T-helper 17 cell (primary cell): Measurements from ENCODE around the gene S100Z. TPM values are rescaled to one million over a fixed set of nuclear protein-coding genes. Genes with fewer than 3 reads are reported as not detected.
"Not testable (repeated sequence)": the region's sequence is repeated elsewhere in the genome, so short reads cannot be mapped to it uniquely, and the experiment has no call there.

Experiments used
- ATAC-seq: fragments of 150-1000 bp; cut with Tn5 transposase; 2 replicates; pipeline ENCODE4 v1.10.0; 2021; ENCODE audit warnings: mild to moderate bottlenecking, moderate library complexity
- DNase-seq, 3 donors: peaks; one replicate each; pipeline versions ENCODE4 v3.0.0 to v3.0.0-alpha.2; 2020 to 2021
- H3K9me3 ChIP-seq: one replicate; pipeline ENCODE4 v1.7.0; 2013; ENCODE audit warnings: low read length, mild to moderate bottlenecking; ENCODE audit not compliant: control insufficient read depth, poor library complexity, severe bottlenecking
- H3K27ac Mint-ChIP-seq: one replicate; pipeline ENCODE4 v1.8.0; 2022; ENCODE audit warnings: mild to moderate bottlenecking, moderate library complexity, mixed read lengths
- H3K27me3 Mint-ChIP-seq: one replicate; pipeline ENCODE4 v1.8.0; 2022; ENCODE audit warnings: mixed read lengths
- H3K36me3 Mint-ChIP-seq: one replicate; pipeline ENCODE4 v1.8.0; 2022; ENCODE audit warnings: low read depth, mixed read lengths
- H3K4me1 Mint-ChIP-seq: one replicate; pipeline ENCODE4 v1.8.0; 2022; ENCODE audit warnings: mild to moderate bottlenecking, mixed read lengths
- H3K4me3 Mint-ChIP-seq: one replicate; pipeline ENCODE4 v1.8.0; 2022; ENCODE audit warnings: mild to moderate bottlenecking, moderate library complexity, mixed read lengths
- total RNA-seq, 4 donors: library from RNA in 2 of 4; stranded (reverse) in 2 of 4; gene quantifications; one replicate each; pipeline ENCODE4 v1.2.3 and lab custom pipeline; 2022 to 2026

Gene S100Z
- total RNA-seq (1 to 10 TPM; 1.2 to 1.5 TPM), total RNA-seq (lab: John Stamatoyannopoulos, UW) (1.1 to 2.1 reads per million in 2 donors)

GRCh38 chr5:76849419-76850291 lies at the start of gene S100Z:
TSS of gene S100Z (plus strand) at chr5:76850014. CDS start at chr5:76875360, 25,346 bp downstream.
- H3K4me3 Mint-ChIP-seq = peak within 1 kb of the TSS; percentile 76
- peak within 1 kb of the TSS; percentile 93 for H3K27ac Mint-ChIP-seq
- H3K4me1 Mint-ChIP-seq = peaks cover 21% of the 10 kb centered on the region

GRCh38 chr5:76800579-76800978 lies 49.2 kb upstream of the S100Z start:
- H3K4me3 Mint-ChIP-seq = no peak overlapping the region
- no peak overlapping the region for H3K27ac Mint-ChIP-seq
- H3K27me3 Mint-ChIP-seq = peaks cover 7% of the 10 kb centered on the region
- H3K4me1 Mint-ChIP-seq = no peaks in the 10 kb centered on the region
- no peaks in the 10 kb centered on the region for H3K9me3 ChIP-seq
- ATAC-seq (no peak), DNase-seq (no peak)
- peaks cover 7% of the 10 kb centered on the region for H3K36me3 Mint-ChIP-seq

More at GRCh38 chr5:76849419-76850291, at the start of gene S100Z:
- no peaks in the 10 kb centered on the region for H3K9me3 ChIP-seq
- ATAC-seq (peak; percentile 87), DNase-seq (no peak)
- Mint-ChIP-seq H3K36me3 (no peaks in the 10 kb centered on the region), H3K27me3 (no peaks in the 10 kb centered on the region)

GRCh38 chr5:76801159-76801802 lies 48.5 kb upstream of the S100Z start:
- Mint-ChIP-seq H3K36me3 (peaks cover 7% of the 10 kb centered on the region), H3K4me3 (no peak overlapping the region), H3K4me1 (no peaks in the 10 kb centered on the region), H3K27ac (no peak overlapping the region), H3K27me3 (peaks cover 7% of the 10 kb centered on the region)
- H3K9me3 ChIP-seq = no peaks in the 10 kb centered on the region
- no peak for ATAC-seq
- DNase-seq = no peak

DNA sequence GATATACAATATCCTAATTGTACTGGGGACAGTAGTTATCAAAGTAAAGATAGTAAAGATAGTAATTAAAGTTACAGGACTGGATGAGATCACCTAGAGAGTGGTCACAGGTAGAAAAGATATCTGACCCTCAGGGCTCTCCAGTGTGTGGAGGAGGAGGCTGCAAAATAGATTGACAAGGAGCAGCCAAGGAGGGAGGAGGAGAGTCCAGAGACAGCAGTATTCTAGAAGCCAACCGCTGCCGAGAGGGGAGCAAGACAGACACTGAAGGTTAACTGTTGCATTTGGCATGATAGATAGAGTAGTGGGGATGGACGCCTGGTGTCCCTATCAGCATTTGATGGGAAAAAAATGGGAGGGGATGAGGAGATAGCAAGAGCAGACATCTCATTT lies 48.0 kb upstream of the S100Z start:
- peaks cover 7% of the 10 kb centered on the region for H3K36me3 Mint-ChIP-seq
- H3K4me3 Mint-ChIP-seq = no peak overlapping the region
- no peak overlapping the region for H3K27ac Mint-ChIP-seq

DNA sequence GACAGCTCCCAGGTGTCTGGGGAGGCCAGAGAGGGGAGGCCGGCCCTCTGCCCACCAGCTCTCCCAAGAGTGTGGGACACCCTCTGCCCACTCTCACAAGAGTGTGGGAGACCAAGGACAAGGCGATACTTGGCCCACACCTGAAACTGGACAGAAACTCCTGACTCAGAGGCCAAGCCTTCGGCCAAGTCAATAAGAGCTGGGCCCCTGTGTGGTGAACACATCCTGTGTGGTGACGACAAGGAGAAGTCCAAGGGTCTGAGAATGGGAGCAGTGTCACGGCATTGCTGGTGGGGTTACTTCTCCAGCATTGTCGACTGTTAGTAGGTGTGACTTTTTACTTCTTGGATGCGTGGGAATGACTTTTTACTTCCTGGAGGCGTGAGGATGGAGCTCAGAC lies 45.5 kb upstream of the S100Z start:
- Mint-ChIP-seq H3K4me3 (no peak overlapping the region), H3K36me3 (peaks cover 9% of the 10 kb centered on the region), H3K27me3 (peaks cover 7% of the 10 kb centered on the region), H3K4me1 (peaks cover 3% of the 10 kb centered on the region), H3K27ac (no peak overlapping the region)
- ATAC-seq (no peak), DNase-seq (no peak)
- no peaks in the 10 kb centered on the region for H3K9me3 ChIP-seq

More for the DNA sequence above, 48.0 kb upstream of the S100Z start:
- ATAC-seq (no peak), DNase-seq (no peak)
- Mint-ChIP-seq H3K27me3 (peaks cover 7% of the 10 kb centered on the region), H3K4me1 (no peaks in the 10 kb centered on the region)
- H3K9me3 ChIP-seq = no peaks in the 10 kb centered on the region

DNA sequence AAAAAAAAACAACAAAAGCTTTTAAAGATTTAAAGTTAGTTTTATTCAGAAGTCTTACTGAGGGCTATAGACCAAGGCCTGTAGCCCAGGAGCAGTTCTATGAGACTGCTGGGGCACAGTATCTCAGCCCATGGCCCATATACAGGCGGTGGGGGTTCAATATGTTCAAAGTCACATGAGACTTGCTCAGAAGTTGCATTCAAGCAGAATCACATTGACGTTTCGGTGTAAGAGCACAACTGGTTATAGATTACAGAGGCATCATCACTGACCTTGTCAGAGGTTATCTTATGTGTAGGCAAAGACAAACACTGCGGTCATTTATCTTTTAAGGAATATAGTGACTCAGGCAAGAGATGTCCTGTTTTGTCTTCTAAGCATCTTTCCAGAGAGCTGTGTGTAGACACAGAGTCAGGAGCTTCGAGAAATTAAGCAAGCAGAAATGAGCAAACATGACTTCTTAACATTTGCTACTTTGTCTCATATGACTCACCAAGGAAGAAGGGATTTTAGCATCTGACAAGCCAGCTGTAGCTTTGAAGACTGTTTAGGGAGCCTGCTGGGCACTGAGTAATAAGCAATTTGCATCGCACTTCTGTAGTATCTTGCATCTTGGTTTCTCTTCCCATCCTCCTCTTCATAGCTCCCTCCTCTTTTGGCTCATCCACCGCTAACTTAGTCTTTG lies 43.9 kb upstream of the S100Z start:
- no peaks in the 10 kb centered on the region for H3K9me3 ChIP-seq
- ATAC-seq = no peak
- Mint-ChIP-seq H3K27me3 (peaks cover 7% of the 10 kb centered on the region), H3K4me3 (no peak overlapping the region), H3K36me3 (peaks cover 5% of the 10 kb centered on the region), H3K27ac (no peak overlapping the region), H3K4me1 (peaks cover 3% of the 10 kb centered on the region)
- DNase-seq = no peak

GRCh38 chr5:76807296-76807695 lies 42.5 kb upstream of the S100Z start:
- peaks cover 5% of the 10 kb centered on the region for H3K36me3 Mint-ChIP-seq
- H3K9me3 ChIP-seq = no peaks in the 10 kb centered on the region
- DNase-seq (no peak), ATAC-seq (no peak)
- no peak overlapping the region for H3K27ac Mint-ChIP-seq
- H3K4me1 Mint-ChIP-seq = peaks cover 3% of the 10 kb centered on the region
- peaks cover under 1% of the 10 kb centered on the region for H3K27me3 Mint-ChIP-seq
- no peak overlapping the region for H3K4me3 Mint-ChIP-seq

DNA sequence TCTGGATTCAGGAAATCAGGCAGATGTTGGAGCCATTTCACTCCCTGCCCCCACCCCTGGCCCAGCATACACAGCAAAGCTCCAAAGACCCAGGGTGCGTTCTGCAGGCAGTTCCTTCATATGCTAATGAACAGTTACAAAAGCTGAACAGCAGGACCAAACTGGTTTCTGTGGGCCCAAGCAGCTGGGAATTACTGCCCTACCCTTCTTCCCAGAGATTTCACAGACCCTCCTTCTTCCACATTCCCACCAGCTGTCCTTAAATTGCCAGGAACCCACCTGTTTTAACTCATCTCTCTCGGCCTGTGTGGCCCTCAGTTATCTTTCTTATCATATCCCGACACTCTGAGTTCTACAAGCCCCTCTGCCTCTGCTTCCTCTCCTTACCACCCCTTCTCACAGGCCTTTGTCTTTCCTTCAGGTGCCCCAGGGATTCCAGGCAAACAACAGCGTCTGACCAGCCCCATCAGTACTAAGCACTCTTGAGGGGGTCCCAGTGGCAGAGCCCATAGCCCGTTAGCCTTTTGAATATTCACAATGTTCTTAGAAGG lies 41.6 kb upstream of the S100Z start:
- peaks cover 2% of the 10 kb centered on the region for H3K36me3 Mint-ChIP-seq
- H3K4me3 Mint-ChIP-seq = no peak overlapping the region
- no peaks in the 10 kb centered on the region for H3K27me3 Mint-ChIP-seq
- H3K27ac Mint-ChIP-seq = no peak overlapping the region
- no peak for DNase-seq
- no peaks in the 10 kb centered on the region for H3K9me3 ChIP-seq
- peaks cover 3% of the 10 kb centered on the region for H3K4me1 Mint-ChIP-seq
- no peak for ATAC-seq

DNA sequence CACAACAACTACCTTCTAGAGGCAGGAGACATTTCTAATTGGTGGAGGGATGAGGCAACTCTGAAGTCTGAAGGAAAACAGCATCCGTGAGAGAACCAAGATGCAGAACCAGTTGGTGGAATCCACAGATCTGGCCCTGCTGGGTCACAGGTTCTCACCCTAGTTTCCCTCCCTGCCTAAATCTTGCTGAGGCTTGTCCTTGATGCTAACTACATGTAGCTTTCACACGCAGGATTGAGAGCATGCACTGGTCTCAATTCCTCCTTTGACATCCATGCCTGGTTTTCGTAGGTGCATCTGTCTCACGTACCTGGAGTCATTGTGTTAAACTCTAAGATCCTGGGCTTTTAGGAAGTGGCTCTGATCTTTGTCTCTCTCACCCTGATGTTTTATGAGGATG lies 40.7 kb upstream of the S100Z start:
- ATAC-seq (no peak), DNase-seq (no peak)
- Mint-ChIP-seq H3K27ac (no peak overlapping the region), H3K27me3 (no peaks in the 10 kb centered on the region), H3K4me3 (no peak overlapping the region), H3K4me1 (peaks cover 3% of the 10 kb centered on the region), H3K36me3 (peaks cover 2% of the 10 kb centered on the region)
- H3K9me3 ChIP-seq = no peaks in the 10 kb centered on the region

DNA sequence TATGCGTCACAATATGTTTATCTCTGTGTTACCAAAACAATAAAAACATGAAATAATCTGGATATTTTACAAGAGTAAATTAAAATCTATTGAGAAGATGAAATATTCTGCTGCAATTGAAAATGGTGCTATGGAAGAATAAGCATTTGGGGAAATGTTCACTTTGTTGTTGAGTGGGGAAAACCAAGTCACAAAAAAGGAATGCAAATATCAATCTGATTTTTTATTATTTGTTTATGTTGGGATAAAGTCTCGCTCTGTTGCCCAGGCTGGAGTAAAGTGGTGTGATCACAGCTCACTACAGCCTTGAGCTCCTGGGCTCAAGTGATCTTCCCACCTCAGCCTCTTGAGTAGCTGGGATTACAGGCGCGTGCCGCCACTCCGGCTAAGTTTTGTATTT lies 39.6 kb upstream of the S100Z start:
- Mint-ChIP-seq H3K4me1 (peaks cover 4% of the 10 kb centered on the region), H3K27me3 (peaks cover 3% of the 10 kb centered on the region), H3K27ac (no peak overlapping the region), H3K4me3 (no peak overlapping the region), H3K36me3 (peaks cover 2% of the 10 kb centered on the region)
- ATAC-seq = no peak
- no peaks in the 10 kb centered on the region for H3K9me3 ChIP-seq
- no peak for DNase-seq

GRCh38 chr5:76811214-76811613 lies 38.6 kb upstream of the S100Z start:
- peaks cover 11% of the 10 kb centered on the region for H3K27me3 Mint-ChIP-seq
- no peaks in the 10 kb centered on the region for H3K9me3 ChIP-seq
- H3K36me3 Mint-ChIP-seq = peaks cover 2% of the 10 kb centered on the region
- no peak overlapping the region for H3K4me3 Mint-ChIP-seq
- ATAC-seq (no peak), DNase-seq (no peak)
- H3K4me1 Mint-ChIP-seq = peaks cover 4% of the 10 kb centered on the region
- no peak overlapping the region for H3K27ac Mint-ChIP-seq

- H3K4me1 Mint-ChIP-seq, H3K27ac Mint-ChIP-seq, H3K4me3 Mint-ChIP-seq, H3K36me3 Mint-ChIP-seq, DNase-seq, ATAC-seq, H3K9me3 ChIP-seq: not testable (repeated sequence)
- peaks cover 11% of the 10 kb centered on the region for H3K27me3 Mint-ChIP-seq
Measured at GRCh38 chr5:76812209-76812608, 37.6 kb upstream of the S100Z start.

DNA sequence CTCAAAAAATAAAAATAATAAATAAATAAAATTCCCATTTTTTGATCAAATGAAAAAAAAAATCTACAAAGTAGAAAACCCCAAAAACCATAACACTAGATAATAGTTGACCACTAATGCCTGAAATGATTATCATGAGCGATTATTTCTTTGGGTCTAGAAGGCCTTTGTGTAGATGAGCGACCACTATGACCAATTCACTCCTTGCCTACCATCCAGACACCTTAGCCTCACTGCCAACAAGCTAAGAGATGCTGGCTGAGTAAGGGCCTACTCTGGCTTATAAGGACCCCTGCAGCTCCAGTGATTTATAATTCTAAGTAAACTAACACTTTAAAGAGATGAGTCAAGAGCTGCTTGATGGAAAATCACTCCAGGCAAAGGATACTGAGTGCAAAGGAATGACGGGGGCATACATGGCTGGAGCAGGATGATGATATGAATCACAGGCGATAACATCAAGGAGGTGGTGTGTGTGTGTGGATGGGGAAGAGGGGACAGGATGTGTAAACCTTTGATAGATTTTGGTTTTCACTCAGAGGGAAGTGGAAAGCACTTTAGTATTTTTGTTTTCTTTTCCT lies 35.7 kb upstream of the S100Z start:
- H3K27ac Mint-ChIP-seq = no peak overlapping the region
- ATAC-seq = no peak

More for the DNA sequence above, 35.7 kb upstream of the S100Z start:
- Mint-ChIP-seq H3K4me3 (no peak overlapping the region), H3K36me3 (no peaks in the 10 kb centered on the region), H3K4me1 (peaks cover 7% of the 10 kb centered on the region), H3K27me3 (peaks cover 17% of the 10 kb centered on the region)
- no peaks in the 10 kb centered on the region for H3K9me3 ChIP-seq
- DNase-seq = no peak
